Effector memory CD4-positive, alpha-beta T cell (primary cell): ENCODE measurements around the gene CTDSPL2.

Experiments used
- DNase-seq, 3 donors: peaks; one replicate each; pipeline ENCODE4 v3.0.0-alpha.2; 2020
- H3K27ac ChIP-seq: 2 replicates; pipeline ENCODE4 v1.7.0; 2013; ENCODE audit warnings: mild to moderate bottlenecking, low read length, moderate library complexity; ENCODE audit not compliant: insufficient read depth, poor library complexity, severe bottlenecking
- H3K27me3 ChIP-seq: replicated peaks from 2 replicates; pipeline ENCODE4 v1.7.0; 2013; ENCODE audit warnings: mild to moderate bottlenecking, low read length; ENCODE audit not compliant: insufficient read depth, control insufficient read depth, poor library complexity, severe bottlenecking
- H3K36me3 ChIP-seq: 2 replicates; pipeline ENCODE4 v1.7.0; 2013; ENCODE audit warnings: mild to moderate bottlenecking, low read length, moderate library complexity; ENCODE audit not compliant: control insufficient read depth, insufficient read depth
- H3K4me1 ChIP-seq: 2 replicates; pipeline ENCODE4 v1.7.0; 2013; ENCODE audit warnings: low read length, mild to moderate bottlenecking; ENCODE audit not compliant: control insufficient read depth, insufficient read depth, poor library complexity, severe bottlenecking
- H3K4me3 ChIP-seq: 2 replicates; pipeline ENCODE4 v1.7.0; 2013; ENCODE audit warnings: low read length, low read depth, mild to moderate bottlenecking; ENCODE audit not compliant: insufficient read depth, poor library complexity, severe bottlenecking
- H3K9me3 ChIP-seq: 2 replicates; pipeline ENCODE4 v1.7.0; 2013; ENCODE audit warnings: mild to moderate bottlenecking, low read length, moderate library complexity; ENCODE audit not compliant: control insufficient read depth
- total RNA-seq, 3 donors: gene quantifications; one replicate each; lab custom pipeline; 2026; lab: John Stamatoyannopoulos, UW

CTDSPL2 gene
- total RNA-seq: 85.2 to 99.9 (median 88.5) reads per million in 3 donors

DNA sequence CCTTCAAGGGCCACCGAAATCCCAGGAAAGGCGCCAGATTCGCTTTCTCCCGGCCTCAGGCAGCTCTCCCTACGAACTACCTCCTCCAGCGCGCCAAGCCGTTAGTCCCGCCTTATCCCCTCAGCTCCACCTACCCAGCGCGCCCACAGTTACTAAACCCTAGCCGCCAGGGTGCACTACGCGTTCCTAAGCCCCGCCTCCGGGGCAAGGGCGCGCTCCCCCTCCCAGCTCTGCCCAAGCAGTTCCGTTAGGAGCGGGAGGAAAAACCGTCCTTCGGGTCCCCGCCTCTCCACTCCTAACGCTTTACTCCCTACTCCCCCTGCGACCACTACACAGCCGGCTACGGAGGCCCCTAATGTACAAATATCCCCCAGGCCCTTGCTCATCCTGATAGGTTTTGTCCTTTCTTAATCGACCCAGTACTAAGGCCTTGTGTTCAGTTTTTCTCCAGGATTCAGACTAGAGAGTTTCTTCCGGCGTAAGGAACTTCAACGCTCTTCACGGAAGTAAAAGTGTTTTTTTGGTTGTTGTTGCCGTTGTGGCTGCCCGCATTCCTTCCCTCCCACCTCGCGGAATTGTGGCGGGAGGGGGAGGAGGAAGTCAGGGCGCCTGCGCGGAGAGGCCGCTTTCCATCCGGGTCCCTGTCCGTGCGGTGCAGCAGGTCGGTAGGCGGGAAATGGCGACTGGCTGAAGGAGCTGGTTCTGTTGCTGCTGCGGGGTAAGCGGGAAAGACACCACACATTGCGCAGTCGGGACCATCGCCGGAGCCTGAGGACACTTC is at the start of gene CTDSPL2:
TSS of gene CTDSPL2 (plus strand) at position 655 of the 781 bp plus-strand sequence. CDS start 31,386 bp downstream, outside the sequence.
- Histone ChIP-seq H3K4me1 (peaks cover 22% of the 10 kb centered on the region), H3K27me3 (no peaks in the 10 kb centered on the region), H3K9me3 (no peaks in the 10 kb centered on the region), H3K27ac (peak within 1 kb of the TSS; percentile 98), H3K36me3 (no peaks in the 10 kb centered on the region), H3K4me3 (peak within 1 kb of the TSS; percentile 83)
- peak; percentile 90 to 92 (median 90) for DNase-seq

- DNase-seq: no peak
- Histone ChIP-seq H3K4me1 (no peaks in the 10 kb centered on the region), H3K27me3 (no peaks in the 10 kb centered on the region), H3K4me3 (no peak overlapping the region), H3K9me3 (no peaks in the 10 kb centered on the region), H3K27ac (no peak overlapping the region), H3K36me3 (no peaks in the 10 kb centered on the region)
Measured at GRCh38 chr15:44381236-44381635, 46.2 kb upstream of the CTDSPL2 start.

DNA sequence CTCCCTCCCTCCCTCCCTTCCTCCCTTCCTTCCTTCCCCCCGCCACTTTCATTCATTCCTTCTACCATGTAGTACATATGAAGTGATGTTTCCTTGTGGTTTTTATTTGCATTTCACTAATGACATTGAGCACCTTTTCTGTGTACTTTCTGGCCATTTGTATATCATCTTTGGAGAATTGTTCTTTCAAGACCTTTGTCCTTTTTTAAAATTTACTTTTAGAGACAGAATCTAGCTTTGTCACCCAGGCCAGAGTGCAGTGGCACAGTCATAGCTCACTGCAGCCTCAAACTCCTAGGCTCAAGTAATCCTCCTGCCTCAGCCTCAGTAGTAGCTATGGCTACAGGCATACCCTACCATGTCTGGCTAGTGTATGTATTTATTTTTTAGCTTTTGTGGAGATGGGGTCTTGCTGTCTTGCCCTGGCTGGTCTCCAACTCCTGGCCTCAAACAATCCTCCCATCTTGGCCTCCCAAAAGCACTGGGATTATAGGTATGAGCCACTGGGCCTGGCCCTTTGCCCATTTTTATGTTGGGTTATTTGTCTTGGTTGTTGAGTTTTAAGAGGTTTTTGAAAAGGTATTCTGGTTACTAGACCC is 42.0 kb upstream of the CTDSPL2 start:
- DNase-seq: no peak
- no peak overlapping the region for H3K27ac ChIP-seq
- no peaks in the 10 kb centered on the region for H3K9me3 ChIP-seq
- no peaks in the 10 kb centered on the region for H3K27me3 ChIP-seq
- no peaks in the 10 kb centered on the region for H3K36me3 ChIP-seq
- no peaks in the 10 kb centered on the region for H3K4me1 ChIP-seq
- H3K4me3 ChIP-seq: no peak overlapping the region

- no peak for DNase-seq
- Histone ChIP-seq H3K4me3 (no peak overlapping the region), H3K27ac (no peak overlapping the region), H3K4me1 (no peaks in the 10 kb centered on the region), H3K36me3 (no peaks in the 10 kb centered on the region), H3K9me3 (no peaks in the 10 kb centered on the region), H3K27me3 (no peaks in the 10 kb centered on the region)
Measured at GRCh38 chr15:44394062-44394461, 33.4 kb upstream of the CTDSPL2 start.

DNA sequence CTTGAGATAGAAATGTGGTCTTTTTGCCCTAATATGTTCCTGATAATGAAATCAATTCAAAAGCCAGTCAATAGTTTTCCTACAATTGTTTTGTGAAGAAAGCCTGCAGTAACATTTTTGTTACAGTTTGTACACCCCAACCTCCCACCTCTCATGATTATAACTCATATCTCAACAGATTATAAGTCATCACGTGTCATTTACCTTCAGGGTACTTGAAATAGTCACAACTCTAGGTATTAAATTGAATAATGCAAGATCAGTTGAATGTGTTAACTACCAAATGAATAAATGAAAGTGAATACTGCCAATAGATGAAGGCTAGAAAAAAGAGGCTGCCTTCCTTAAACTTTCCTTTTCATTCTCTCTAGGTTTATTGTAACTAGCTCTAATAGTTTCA is 32.9 kb upstream of the CTDSPL2 start:
- H3K4me1 ChIP-seq: no peaks in the 10 kb centered on the region
- H3K36me3 ChIP-seq: no peaks in the 10 kb centered on the region
- DNase-seq: no peak
- H3K27me3 ChIP-seq: no peaks in the 10 kb centered on the region
- H3K27ac ChIP-seq: no peak overlapping the region
- no peak overlapping the region for H3K4me3 ChIP-seq
- H3K9me3 ChIP-seq: no peaks in the 10 kb centered on the region

- no peak for DNase-seq
- H3K36me3 ChIP-seq: peaks cover 3% of the 10 kb centered on the region
Measured at GRCh38 chr15:44397869-44398268, 29.6 kb upstream of the CTDSPL2 start.

DNA sequence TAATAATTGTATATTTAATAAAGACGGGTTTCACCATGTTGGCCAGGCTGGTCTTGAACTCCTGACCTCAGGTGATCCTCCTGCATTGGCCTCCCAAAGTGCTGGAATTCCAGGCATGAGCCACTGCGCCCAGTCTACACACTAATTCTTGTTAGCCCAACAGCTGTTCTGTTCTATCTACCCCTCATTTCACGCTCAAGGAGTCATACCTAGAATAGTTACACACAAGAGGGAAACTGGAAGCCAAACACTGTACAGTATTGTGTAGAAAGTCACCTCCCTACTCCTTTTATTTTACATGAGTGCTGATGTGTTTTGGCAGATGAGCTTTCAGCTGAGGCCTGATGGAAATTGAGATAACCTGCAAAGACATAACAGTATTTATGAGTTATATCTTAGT is 13.4 kb upstream of the CTDSPL2 start:
- Histone ChIP-seq H3K4me1 (no peaks in the 10 kb centered on the region), H3K36me3 (no peaks in the 10 kb centered on the region), H3K9me3 (no peaks in the 10 kb centered on the region), H3K27me3 (no peaks in the 10 kb centered on the region), H3K4me3 (no peak overlapping the region), H3K27ac (no peak overlapping the region)
- no peak for DNase-seq

More at GRCh38 chr15:44397869-44398268, 29.6 kb upstream of the CTDSPL2 start:
- H3K4me3 ChIP-seq: no peak overlapping the region
- H3K27me3 ChIP-seq: no peaks in the 10 kb centered on the region
- no peaks in the 10 kb centered on the region for H3K9me3 ChIP-seq
- H3K4me1 ChIP-seq: no peaks in the 10 kb centered on the region
- H3K27ac ChIP-seq: no peak overlapping the region

DNA sequence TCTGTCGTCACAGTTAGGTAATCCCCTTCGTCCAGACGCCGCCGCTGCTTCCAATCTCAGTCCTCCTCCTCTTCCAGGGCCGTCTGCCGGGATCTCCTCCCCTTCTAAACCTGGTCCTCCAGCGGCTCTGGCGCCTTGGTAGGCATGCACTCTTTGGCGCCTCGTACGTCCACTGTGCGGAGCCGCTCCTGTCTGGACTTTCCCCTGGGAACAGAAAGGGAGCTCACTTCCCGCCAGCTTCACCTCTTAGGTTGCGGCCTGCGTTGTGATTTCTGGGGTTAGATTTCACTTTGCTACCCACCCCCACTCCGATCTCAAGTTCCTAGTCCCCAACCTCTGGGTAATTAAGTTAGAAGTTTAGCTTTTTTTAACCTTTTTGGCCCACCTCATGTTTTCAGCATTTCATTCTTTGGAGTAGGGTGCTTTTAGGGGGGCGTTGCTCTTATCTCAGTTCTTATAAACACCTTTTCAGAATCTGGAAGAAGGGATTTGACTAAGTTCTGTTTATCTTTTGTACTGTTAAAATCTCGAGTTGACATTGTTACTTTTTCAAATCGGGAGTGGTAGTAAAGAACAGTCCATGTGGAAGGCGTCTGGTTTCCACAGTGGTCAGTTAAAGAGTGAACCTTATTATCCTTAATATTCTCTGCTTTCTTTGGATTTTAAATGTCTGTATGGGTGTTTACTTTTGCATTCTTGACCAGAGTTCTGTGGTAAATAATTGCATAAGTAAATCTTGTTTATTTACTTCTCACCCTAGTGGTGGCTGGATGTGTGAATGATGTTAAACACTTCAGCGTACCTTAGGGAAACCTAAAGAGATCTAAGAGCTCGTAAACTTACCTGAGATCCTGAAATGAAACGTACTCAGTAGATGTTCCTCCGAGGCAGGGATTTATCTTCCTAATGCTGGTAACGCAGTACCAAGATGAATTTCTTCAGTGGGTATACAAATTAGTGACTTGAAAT is 611 bp downstream of the CTDSPL2 start:
- no peaks in the 10 kb centered on the region for H3K9me3 ChIP-seq
- peak overlapping the region; percentile 98 for H3K27ac ChIP-seq
- no peaks in the 10 kb centered on the region for H3K36me3 ChIP-seq
- H3K4me1 ChIP-seq: peaks cover 22% of the 10 kb centered on the region
- H3K27me3 ChIP-seq: no peaks in the 10 kb centered on the region
- DNase-seq: no peak
- H3K4me3 ChIP-seq: peak overlapping the region; percentile 83

DNA sequence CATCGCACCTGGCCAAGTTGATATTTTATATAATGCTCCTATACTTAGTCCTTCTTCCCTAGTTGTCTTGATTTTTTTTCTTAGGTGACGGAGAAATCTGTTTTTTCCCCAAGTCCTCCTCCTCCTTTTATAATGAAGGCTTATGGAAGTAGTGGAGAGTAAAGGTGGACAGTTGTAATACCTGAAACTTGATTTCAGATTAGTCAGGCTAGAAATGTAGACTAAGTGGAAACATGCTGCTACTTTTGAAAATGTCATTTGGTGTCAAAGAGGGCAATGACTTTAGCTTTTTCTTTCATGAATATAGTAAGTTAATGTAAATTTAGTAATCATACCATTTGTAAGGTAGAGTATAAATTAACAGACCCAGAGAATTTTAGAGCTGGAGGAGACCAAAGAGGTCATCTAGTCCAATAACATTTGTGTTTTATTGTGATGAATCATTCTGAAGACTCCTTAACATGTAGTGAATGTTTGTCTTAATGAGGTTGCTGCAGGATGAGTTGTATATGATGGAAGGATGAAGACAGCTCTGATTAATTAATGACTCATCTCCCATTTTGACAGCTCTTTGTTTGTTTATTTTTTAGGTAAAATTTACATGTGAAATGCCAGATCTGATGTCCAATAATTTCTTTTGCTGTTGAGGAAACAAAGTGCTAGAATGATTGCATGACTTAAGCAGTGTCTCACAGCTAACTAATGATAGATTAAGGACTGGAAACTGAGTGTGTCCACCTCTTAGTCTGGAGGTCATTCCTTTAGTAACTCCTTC is 8.7 kb downstream of the CTDSPL2 start:
- no peaks in the 10 kb centered on the region for H3K4me1 ChIP-seq
- no peaks in the 10 kb centered on the region for H3K36me3 ChIP-seq
- no peak for DNase-seq
- no peak overlapping the region for H3K4me3 ChIP-seq
- H3K27me3 ChIP-seq: no peaks in the 10 kb centered on the region
- no peak overlapping the region for H3K27ac ChIP-seq
- no peaks in the 10 kb centered on the region for H3K9me3 ChIP-seq
